GM19463 (cell line): Measurements from ENCODE around the gene BATF3.

Source experiments
- ATAC-seq: cut with Tn5 transposase; IDR thresholded peaks from one replicate; pipeline ENCODE4 v1.9.1; 2021; ENCODE audit warnings: mild to moderate bottlenecking, moderate library complexity; ENCODE audit not compliant: unreplicated experiment

Gene BATF3

GRCh38 chr1:212686069-212686468 lies 13.6 kb downstream of the BATF3 start:
- ATAC-seq, result no peak

- ATAC-seq, result no peak
Measured at GRCh38 chr1:212685429-212685828, 14.2 kb downstream of the BATF3 start.

- ATAC-seq, result no peak
Measured at GRCh38 chr1:212684521-212685090, 15.0 kb downstream of the BATF3 start.

- no peak for ATAC-seq
Measured at GRCh38 chr1:212684076-212684475, 15.6 kb downstream of the BATF3 start.

GRCh38 chr1:212683357-212683722 lies 16.3 kb downstream of the BATF3 start:
- peak; percentile 56 for ATAC-seq

- no peak for ATAC-seq
Measured at GRCh38 chr1:212680680-212681389, 18.8 kb downstream of the BATF3 start.

- ATAC-seq, result peak; percentile 61
Measured at GRCh38 chr1:212678456-212679410, 20.9 kb downstream of the BATF3 start.

- no peak for ATAC-seq
Measured at GRCh38 chr1:212677573-212677972, 22.1 kb downstream of the BATF3 start.

GRCh38 chr1:212677136-212677535 lies 22.5 kb downstream of the BATF3 start:
- ATAC-seq, result no peak

- no peak for ATAC-seq
Measured at GRCh38 chr1:212675675-212676074, 24.0 kb downstream of the BATF3 start.

GRCh38 chr1:212674872-212675271 lies 24.8 kb downstream of the BATF3 start:
- no peak for ATAC-seq

- ATAC-seq, result peak; percentile 50
Measured at GRCh38 chr1:212671342-212672031, 28.2 kb downstream of the BATF3 start.

GRCh38 chr1:212670882-212671281 lies 28.8 kb downstream of the BATF3 start:
- ATAC-seq, result no peak

GRCh38 chr1:212670301-212670700 lies 29.3 kb downstream of the BATF3 start:
- ATAC-seq, result no peak

- ATAC-seq, result no peak
Measured at GRCh38 chr1:212669600-212669999, 30.0 kb downstream of the BATF3 start.

GRCh38 chr1:212669102-212669501 lies 30.5 kb downstream of the BATF3 start:
- no peak for ATAC-seq

- ATAC-seq, result no peak
Measured at GRCh38 chr1:212668477-212668876, 31.2 kb downstream of the BATF3 start.

GRCh38 chr1:212667223-212668139 lies 32.2 kb downstream of the BATF3 start:
- ATAC-seq, result peak; percentile 35

GRCh38 chr1:212666116-212666775 lies 33.4 kb downstream of the BATF3 start:
- no peak for ATAC-seq
